Measurements from ENCODE around the gene CERK.

The CERK gene

GRCh38 chr22:46750530-46750800, 12.4 kb upstream of the CERK start:
- Histone ChIP-seq H3K36me3 (ENCODE audit: control insufficient read depth, insufficient read depth, low read length) (no peaks in the 10 kb centered on the region), H3K4me1 (ENCODE audit: control insufficient read depth, insufficient read depth, low read length) (no peaks in the 10 kb centered on the region), H3K9me3 (ENCODE audit: control insufficient read depth, low read length) (no peaks in the 10 kb centered on the region), H3K27ac (ENCODE audit: insufficient read depth, low read depth, low read length, poor library complexity, severe bottlenecking) (no peak overlapping the region), H3K4me3 (ENCODE audit: insufficient read depth, low read depth, low read length) (no peak overlapping the region), H3K27me3 (ENCODE audit: control insufficient read depth, insufficient read depth, low read length, poor library complexity, severe bottlenecking) (peaks cover 4% of the 10 kb centered on the region)
- WGBS, 2 experiments, result 87 to 92% methylated on average over 5 of the region's 5 CpGs

DNA sequence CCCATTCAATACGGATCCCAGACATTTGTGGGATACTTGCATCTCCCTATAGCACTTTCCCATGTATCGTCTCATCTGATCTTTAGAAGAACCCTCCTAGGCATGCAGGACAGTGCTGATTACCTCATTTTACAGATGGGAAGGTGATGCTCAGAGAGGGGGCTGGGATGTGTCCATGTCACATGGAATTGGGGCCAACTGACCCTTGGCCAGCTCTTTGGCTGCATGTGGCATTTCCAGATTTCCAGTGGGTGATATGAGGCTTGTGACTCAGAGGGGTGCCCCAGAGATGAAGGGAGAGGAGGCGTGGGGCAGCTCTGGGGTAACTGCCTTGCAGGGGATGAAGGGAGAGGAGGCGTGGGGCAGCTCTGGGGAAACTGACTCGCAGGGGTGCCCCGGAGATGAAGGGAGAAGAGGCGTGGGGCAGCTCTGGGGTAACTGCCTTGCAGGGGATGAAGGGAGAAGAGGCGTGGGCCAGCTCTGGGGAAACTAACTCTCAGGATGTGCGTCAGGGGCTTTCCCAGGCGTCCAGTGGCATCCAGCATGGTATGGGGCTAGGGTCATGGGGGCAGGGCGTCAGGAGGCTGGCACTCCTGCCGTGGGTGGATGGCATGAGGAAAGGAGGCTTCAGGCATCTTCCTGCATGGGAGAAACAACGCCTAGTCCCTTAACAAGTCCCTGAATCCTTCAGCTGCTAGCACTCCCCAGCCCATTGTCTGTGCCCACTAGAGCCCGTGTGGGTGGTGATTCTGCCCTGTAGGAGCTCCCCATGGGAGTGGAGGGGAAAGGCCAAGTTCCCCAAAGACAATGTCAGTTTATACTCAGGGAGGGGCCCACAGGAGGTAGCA, 11.9 kb upstream of the CERK start:
- Histone ChIP-seq H3K9me3 (ENCODE audit: control insufficient read depth, low read length) (no peaks in the 10 kb centered on the region), H3K4me3 (ENCODE audit: insufficient read depth, low read depth, low read length) (no peak overlapping the region), H3K27ac (ENCODE audit: insufficient read depth, low read depth, low read length, poor library complexity, severe bottlenecking) (no peak overlapping the region), H3K36me3 (ENCODE audit: control insufficient read depth, insufficient read depth, low read length) (no peaks in the 10 kb centered on the region), H3K27me3 (ENCODE audit: control insufficient read depth, insufficient read depth, low read length, poor library complexity, severe bottlenecking) (peaks cover 4% of the 10 kb centered on the region), H3K4me1 (ENCODE audit: control insufficient read depth, insufficient read depth, low read length) (no peaks in the 10 kb centered on the region)
- 82 to 86% methylated on average over 14 of the region's 14 CpGs for WGBS, 2 experiments

DNA sequence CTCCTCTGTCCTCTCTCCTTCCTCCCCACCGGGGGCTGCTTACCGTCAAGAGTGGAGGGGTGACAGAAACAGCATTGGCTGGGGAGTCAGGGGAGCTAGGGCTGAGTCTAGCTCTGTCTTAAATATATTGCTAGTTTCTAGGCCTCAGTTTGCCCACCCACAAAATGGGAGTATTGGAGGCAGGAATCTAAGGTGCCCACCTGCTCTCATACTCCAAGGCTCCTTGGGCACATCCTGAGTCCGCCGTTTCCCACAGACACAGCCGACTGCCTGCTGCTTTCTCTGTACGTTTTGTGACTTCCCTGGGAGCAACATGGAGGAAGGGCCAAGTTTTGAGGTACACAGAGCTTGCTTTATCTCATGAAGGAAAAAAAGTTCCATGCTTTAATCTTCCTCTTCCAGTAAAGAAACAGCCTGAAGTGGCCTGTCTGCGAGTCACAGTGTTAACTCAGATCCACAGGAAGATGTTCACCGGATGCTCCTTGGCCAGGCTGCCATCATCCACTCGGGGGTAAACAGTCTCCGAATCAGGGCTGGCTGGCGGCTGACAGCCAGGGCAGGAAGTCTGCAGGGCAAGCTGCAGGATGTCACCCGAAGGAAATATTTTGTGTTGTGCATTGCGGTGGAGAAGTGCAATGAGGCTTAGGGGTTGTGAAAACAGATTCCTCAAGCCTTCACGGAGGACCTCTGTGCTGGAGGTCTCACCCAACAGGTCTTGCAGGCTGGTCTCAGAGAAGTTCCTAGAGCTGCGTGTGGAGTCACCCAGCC, 11.0 kb upstream of the CERK start:
- Histone ChIP-seq H3K4me3 (ENCODE audit: insufficient read depth, low read depth, low read length) (no peak overlapping the region), H3K9me3 (ENCODE audit: control insufficient read depth, low read length) (no peaks in the 10 kb centered on the region), H3K27ac (ENCODE audit: insufficient read depth, low read depth, low read length, poor library complexity, severe bottlenecking) (no peak overlapping the region), H3K4me1 (ENCODE audit: control insufficient read depth, insufficient read depth, low read length) (no peaks in the 10 kb centered on the region), H3K36me3 (ENCODE audit: control insufficient read depth, insufficient read depth, low read length) (no peaks in the 10 kb centered on the region), H3K27me3 (ENCODE audit: control insufficient read depth, insufficient read depth, low read length, poor library complexity, severe bottlenecking) (peaks cover 4% of the 10 kb centered on the region)
- WGBS, 2 experiments, result 86 to 88% methylated on average over 13 to 15 of the region's 15 CpGs

DNA sequence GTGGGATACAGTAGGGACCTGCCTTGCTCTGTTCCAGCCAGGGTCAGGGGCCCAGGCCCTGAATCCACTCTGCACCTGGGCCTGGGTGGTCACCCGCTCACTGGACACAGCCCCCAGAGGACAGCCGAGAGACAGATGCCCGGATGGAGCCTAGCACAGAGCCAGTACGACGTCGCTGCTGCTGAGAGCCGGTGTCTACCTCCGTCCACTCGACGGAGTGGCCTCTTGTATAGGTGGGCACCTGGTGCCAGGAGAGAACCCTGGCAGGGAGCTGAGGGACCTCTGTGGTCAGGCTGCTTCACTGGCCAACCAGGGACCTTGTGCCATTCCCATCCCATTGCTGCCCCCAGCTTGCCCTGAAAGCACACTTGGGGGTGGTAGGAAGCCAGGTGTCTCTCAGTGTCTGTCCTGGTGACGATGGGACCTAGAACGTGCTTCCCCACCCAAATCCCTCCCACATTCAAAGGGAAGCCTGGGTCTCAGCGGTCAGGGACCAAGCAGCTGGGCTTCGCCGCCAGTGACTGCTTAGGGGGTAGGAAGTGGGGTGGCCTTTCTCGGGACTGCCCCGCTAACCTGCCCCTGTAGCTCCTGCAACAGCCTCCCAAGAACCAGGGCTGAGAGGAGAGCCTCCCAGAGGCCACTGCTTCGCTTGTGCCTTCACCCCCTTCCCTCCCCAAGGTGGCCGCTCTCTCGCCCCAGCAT, 10.3 kb upstream of the CERK start:
- no peak overlapping the region for H3K4me3 ChIP-seq (ENCODE audit: insufficient read depth, low read depth, low read length)
- H3K36me3 ChIP-seq (ENCODE audit: control insufficient read depth, insufficient read depth, low read length), result no peaks in the 10 kb centered on the region
- 89 to 91% methylated on average over 20 of the region's 20 CpGs for WGBS, 2 experiments
- peaks cover 4% of the 10 kb centered on the region for H3K27me3 ChIP-seq (ENCODE audit: control insufficient read depth, insufficient read depth, low read length, poor library complexity, severe bottlenecking)
- no peak overlapping the region for H3K27ac ChIP-seq (ENCODE audit: insufficient read depth, low read depth, low read length, poor library complexity, severe bottlenecking)
- H3K4me1 ChIP-seq (ENCODE audit: control insufficient read depth, insufficient read depth, low read length), result no peaks in the 10 kb centered on the region
- H3K9me3 ChIP-seq (ENCODE audit: control insufficient read depth, low read length), result no peaks in the 10 kb centered on the region

DNA sequence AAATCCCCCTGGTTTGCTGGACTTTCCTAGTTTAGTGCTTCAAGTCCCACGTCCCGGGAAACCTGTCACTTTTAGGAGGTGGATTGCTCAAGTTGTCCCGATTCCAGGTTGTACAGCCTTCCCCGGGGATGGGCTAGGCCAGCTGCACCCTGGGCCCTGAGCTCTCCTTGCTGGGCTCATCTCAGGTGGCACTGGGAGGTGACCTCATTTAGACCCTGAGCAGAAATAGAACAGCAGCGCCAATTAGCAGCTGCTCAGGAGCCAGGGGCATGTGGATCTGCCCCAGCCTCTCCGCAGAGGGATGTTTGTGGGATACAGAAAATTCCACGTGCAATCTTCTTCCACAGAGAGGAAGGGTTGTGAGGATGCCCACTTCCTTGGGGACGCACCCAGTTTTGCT, 9.6 kb upstream of the CERK start:
- H3K4me3 ChIP-seq (ENCODE audit: insufficient read depth, low read depth, low read length), result no peak overlapping the region
- H3K27ac ChIP-seq (ENCODE audit: insufficient read depth, low read depth, low read length, poor library complexity, severe bottlenecking), result no peak overlapping the region
- no peaks in the 10 kb centered on the region for H3K4me1 ChIP-seq (ENCODE audit: control insufficient read depth, insufficient read depth, low read length)
- H3K27me3 ChIP-seq (ENCODE audit: control insufficient read depth, insufficient read depth, low read length, poor library complexity, severe bottlenecking), result peaks cover 4% of the 10 kb centered on the region
- no peaks in the 10 kb centered on the region for H3K36me3 ChIP-seq (ENCODE audit: control insufficient read depth, insufficient read depth, low read length)
- no peaks in the 10 kb centered on the region for H3K9me3 ChIP-seq (ENCODE audit: control insufficient read depth, low read length)
- 88 to 90% methylated on average over 8 of the region's 8 CpGs for WGBS, 2 experiments

GRCh38 chr22:46746620-46747019, 8.6 kb upstream of the CERK start:
- Histone ChIP-seq H3K9me3 (ENCODE audit: control insufficient read depth, low read length) (no peaks in the 10 kb centered on the region), H3K36me3 (ENCODE audit: control insufficient read depth, insufficient read depth, low read length) (no peaks in the 10 kb centered on the region), H3K4me1 (ENCODE audit: control insufficient read depth, insufficient read depth, low read length) (no peaks in the 10 kb centered on the region), H3K27ac (ENCODE audit: insufficient read depth, low read depth, low read length, poor library complexity, severe bottlenecking) (no peak overlapping the region), H3K27me3 (ENCODE audit: control insufficient read depth, insufficient read depth, low read length, poor library complexity, severe bottlenecking) (peaks cover 4% of the 10 kb centered on the region), H3K4me3 (ENCODE audit: insufficient read depth, low read depth, low read length) (no peak overlapping the region)
- 88 to 89% methylated on average over 11 of the region's 11 CpGs for WGBS, 2 experiments

- H3K4me3 ChIP-seq (ENCODE audit: insufficient read depth, low read depth, low read length), result no peak overlapping the region
- H3K4me1 ChIP-seq (ENCODE audit: control insufficient read depth, insufficient read depth, low read length), result no peaks in the 10 kb centered on the region
- peaks cover 4% of the 10 kb centered on the region for H3K27me3 ChIP-seq (ENCODE audit: control insufficient read depth, insufficient read depth, low read length, poor library complexity, severe bottlenecking)
- H3K27ac ChIP-seq (ENCODE audit: insufficient read depth, low read depth, low read length, poor library complexity, severe bottlenecking), result no peak overlapping the region
- H3K9me3 ChIP-seq (ENCODE audit: control insufficient read depth, low read length), result no peaks in the 10 kb centered on the region
- H3K36me3 ChIP-seq (ENCODE audit: control insufficient read depth, insufficient read depth, low read length), result no peaks in the 10 kb centered on the region
- WGBS, 2 experiments, result 85 to 87% methylated on average over 5 of the region's 5 CpGs
These were observed 8.1 kb upstream of the CERK start for GRCh38 chr22:46746192-46746591.

DNA sequence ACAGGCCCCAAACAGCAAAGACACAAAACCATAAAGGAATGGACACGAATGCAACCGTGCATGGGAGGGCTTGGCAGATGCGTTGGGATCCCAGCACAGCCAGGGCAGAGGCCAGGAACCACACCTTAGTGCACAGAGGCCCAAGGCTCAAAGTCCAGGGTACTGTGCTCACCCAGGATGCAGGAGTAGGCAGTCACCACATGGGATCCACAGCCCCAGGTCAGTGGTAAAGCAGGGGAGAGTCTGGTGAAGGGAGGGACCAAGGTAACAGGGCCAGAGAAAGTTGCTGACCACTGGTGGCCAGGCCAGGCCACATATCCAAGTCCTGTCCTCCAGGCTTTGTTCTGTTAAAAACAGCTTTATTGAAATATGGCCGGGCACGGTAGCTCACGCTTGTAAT, 6.5 kb upstream of the CERK start:
- H3K27me3 ChIP-seq (ENCODE audit: control insufficient read depth, insufficient read depth, low read length, poor library complexity, severe bottlenecking), result peaks cover 4% of the 10 kb centered on the region
- H3K9me3 ChIP-seq (ENCODE audit: control insufficient read depth, low read length), result no peaks in the 10 kb centered on the region
- no peaks in the 10 kb centered on the region for H3K36me3 ChIP-seq (ENCODE audit: control insufficient read depth, insufficient read depth, low read length)
- H3K4me3 ChIP-seq (ENCODE audit: insufficient read depth, low read depth, low read length), result no peak overlapping the region
- no peaks in the 10 kb centered on the region for H3K4me1 ChIP-seq (ENCODE audit: control insufficient read depth, insufficient read depth, low read length)
- WGBS, 2 experiments, result 90 to 94% methylated on average over 6 of the region's 6 CpGs
- H3K27ac ChIP-seq (ENCODE audit: insufficient read depth, low read depth, low read length, poor library complexity, severe bottlenecking), result no peak overlapping the region

DNA sequence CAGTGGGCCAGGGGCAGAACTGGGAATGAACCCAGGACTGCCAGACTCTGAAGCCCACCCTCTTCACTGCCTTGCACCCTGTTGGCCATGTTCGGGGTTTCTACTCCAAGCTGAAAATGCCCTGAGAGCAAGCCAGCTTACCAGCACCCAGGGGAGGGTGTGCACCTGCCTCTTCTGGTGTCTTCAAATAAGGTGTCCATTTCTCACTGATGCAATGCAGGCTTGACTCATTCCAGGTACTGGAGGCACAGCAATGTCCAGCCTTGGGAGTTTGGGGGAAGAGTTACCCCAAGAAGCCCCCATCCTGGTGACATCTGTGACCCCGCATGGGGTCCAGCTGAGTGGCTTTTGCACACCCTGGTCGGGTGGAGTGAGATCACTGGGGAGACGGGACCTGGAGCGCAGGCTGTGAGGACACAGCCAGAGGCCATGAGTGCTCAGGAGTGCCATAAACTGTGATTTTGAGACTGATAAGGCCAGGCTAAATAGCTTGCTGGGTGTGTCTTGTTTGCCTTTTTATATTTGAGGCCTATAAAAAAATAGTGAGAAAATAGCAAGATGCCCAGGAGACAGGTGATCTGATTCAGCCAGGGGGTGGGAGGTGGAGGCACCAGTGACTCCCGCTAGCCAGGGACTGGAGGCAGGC, 4.6 kb upstream of the CERK start:
- Histone ChIP-seq H3K27ac (ENCODE audit: insufficient read depth, low read depth, low read length, poor library complexity, severe bottlenecking) (no peak overlapping the region), H3K27me3 (ENCODE audit: control insufficient read depth, insufficient read depth, low read length, poor library complexity, severe bottlenecking) (peaks cover 9% of the 10 kb centered on the region), H3K9me3 (ENCODE audit: control insufficient read depth, low read length) (no peaks in the 10 kb centered on the region), H3K4me1 (ENCODE audit: control insufficient read depth, insufficient read depth, low read length) (peaks cover 5% of the 10 kb centered on the region), H3K4me3 (ENCODE audit: insufficient read depth, low read depth, low read length) (no peak overlapping the region), H3K36me3 (ENCODE audit: control insufficient read depth, insufficient read depth, low read length) (no peaks in the 10 kb centered on the region)
- 90 to 92% methylated on average over 6 of the region's 6 CpGs for WGBS, 2 experiments
